GM04504 (cell line): ENCODE measurements around the gene NFYC.
"Not testable (repeated sequence)": the region's sequence is repeated elsewhere in the genome, so short reads cannot be mapped to it uniquely, and the experiment has no call there.

Source experiments
- DNase-seq: peaks from one replicate; pipeline ENCODE4 v3.0.0-alpha.2; 2012; ENCODE audit warnings: low read depth

Gene NFYC

GRCh38 chr1:40706626-40707025 is 15.1 kb downstream of the NFYC start:
- DNase-seq = no peak

DNA sequence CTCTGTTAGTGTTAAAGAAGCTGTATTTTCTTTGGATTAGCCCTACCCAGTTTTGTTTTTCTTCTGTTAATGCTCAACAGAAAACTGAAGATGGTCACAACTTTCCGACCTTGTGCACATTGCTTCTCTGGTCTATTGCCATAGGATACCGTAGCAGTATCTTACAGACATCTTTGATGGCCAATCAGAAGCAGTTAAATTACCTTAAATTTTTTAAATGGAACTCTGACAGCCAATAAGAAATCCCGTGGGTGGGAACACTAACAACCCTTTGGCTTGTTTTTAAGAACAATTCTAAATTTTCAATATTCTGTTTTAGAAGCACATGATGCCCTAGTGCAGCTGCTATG is 17.2 kb downstream of the NFYC start:
- DNase-seq = peak; percentile 59

DNA sequence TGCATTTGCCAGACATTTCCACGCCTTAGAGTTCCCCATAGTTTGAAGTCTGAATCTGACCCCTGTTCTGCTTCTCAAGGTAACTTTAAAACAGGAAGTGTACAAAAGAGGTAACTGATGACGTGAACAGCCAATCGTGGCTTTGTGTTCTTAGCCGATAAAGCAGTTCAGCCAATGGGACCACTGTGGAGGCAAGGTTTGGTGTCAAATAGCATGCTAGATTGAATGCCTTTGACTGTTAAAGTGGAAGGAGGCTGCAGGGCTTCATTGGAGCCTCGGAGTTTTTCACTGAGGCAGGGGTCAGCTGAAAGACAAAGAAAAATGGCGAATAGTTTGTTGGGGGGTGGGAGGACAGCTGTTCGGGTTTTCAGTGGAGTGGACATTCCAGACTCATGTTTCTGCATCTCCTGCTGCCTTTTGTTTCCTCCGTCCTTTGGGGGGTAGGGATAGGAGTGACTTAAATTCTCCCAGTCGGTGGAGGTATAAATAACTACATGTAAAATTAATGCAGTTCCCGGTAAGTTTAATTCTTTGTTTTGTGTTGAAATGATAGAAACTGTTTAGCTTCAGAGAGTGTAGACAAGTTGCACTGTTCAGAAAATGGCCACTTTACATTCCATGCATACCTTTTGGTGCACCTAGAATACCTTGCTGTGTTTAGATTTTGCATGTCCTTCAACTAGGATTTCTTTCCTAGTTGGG is 17.7 kb downstream of the NFYC start:
- DNase-seq = peak; percentile 88

GRCh38 chr1:40709802-40710278 is 18.3 kb downstream of the NFYC start:
- no peak for DNase-seq

- no peak for DNase-seq
Observed at GRCh38 chr1:40710581-40711315, 19.2 kb downstream of the NFYC start.

DNA sequence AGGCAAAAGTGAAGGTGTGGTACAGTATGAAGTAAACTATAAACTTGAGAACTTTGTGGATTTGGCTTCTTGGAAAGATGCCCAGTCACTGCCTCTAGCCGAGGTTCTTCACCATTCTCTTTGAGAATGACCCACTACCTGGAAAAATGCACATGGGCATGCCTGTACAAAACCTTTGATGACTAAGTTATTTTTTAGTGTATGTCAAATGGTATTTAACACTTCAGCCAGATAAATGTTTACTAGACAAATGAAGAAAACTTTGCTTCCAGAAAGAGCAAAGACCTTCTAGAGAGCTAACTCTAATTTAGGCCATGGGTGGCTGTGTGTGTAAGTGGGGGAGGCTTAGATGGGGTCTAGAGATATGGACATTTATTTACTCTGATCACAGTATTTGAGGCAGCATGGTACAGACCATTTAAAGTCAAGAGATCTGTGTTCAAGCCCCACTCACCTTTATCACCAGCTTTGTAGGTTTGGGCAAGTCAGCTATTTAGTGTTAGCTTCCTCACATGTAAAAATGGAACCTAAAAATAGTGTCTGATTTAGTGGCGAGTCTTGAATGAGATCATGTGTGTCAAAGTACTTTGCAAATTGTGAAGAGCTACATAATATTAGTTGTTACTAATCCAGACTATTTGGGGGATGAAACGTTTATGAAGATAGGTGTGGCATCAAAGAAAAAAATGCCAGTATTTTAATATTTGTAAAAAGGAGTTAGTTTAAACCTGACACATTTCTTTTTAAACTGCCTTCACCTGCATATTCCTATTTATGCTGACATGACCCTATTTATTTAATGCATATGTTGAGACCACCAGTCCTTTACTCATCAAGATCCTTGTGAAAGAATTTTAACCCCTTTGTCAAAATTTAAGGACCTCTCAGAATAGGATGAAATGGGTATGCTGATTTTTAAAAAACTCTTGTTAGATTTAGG is 20.2 kb downstream of the NFYC start:
- no peak for DNase-seq

DNA sequence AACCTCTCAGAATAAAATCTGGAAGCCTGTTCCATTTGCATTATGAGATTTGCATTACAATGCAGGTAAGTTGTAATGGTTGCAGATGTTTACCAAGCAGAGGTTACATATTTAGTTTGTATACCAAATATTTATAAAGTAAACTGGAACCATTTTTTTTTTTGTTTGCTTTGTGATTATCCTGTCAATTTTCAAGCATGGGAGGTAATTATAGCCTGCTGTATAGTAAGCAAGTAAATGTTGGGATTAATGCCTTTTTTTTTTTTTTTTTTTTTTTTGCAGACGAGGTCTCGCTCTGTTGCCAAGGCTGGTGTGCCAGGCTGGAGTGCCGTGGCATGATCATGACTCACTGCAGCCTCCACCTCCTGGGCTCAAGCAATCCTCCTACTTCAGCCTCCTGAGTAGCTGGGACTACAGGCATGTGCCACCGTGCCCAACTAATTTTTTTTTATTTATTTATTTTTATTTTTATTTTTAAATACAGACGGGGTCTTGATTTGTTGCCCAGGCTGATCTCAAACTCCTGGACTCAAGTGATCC is 21.0 kb downstream of the NFYC start:
- no peak for DNase-seq

GRCh38 chr1:40712997-40713396 is 21.5 kb downstream of the NFYC start:
- DNase-seq = no peak

- no peak for DNase-seq
Observed at GRCh38 chr1:40715491-40716059, 24.1 kb downstream of the NFYC start.

GRCh38 chr1:40717065-40717464 is 25.6 kb downstream of the NFYC start:
- DNase-seq = no peak

DNA sequence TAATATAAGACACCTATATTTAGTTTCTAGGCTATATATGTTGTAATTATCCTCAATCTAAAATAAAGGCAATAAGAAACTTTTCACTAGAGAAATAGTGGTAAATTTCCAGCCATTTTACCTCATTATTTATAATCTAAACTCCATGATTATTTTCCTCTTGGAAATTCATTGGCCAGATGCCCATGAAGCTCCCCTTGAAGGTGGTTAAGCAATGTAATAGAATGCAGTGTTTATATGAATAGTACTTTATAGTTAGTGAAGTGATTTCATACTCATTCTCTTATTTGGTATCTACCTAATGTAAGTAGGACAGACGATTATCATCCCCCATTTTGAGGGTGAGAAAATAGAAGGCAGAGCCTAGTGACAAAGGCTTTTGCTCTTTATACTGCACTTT is 26.5 kb downstream of the NFYC start:
- no peak for DNase-seq

GRCh38 chr1:40720493-40720892 is 29.0 kb downstream of the NFYC start:
- no peak for DNase-seq

DNA sequence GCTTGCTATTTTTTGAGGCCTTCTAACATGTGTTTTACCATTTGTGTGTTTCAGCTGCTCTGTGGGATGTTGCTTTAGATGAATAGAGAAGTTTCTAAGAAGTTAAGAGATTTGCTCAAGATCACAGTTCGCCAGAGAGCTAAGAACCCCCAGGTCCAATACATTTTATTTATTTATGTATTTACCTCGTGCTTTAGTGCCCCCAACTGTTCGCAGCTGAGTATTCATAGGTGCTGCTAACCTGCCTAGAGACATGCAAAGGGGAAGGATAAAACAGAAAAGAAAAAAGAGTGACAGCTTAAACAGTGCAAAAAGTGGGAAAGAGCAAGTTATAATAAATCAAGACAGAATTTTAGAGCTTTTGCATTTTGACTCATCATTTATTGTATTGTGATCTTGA is 31.1 kb downstream of the NFYC start:
- no peak for DNase-seq

DNA sequence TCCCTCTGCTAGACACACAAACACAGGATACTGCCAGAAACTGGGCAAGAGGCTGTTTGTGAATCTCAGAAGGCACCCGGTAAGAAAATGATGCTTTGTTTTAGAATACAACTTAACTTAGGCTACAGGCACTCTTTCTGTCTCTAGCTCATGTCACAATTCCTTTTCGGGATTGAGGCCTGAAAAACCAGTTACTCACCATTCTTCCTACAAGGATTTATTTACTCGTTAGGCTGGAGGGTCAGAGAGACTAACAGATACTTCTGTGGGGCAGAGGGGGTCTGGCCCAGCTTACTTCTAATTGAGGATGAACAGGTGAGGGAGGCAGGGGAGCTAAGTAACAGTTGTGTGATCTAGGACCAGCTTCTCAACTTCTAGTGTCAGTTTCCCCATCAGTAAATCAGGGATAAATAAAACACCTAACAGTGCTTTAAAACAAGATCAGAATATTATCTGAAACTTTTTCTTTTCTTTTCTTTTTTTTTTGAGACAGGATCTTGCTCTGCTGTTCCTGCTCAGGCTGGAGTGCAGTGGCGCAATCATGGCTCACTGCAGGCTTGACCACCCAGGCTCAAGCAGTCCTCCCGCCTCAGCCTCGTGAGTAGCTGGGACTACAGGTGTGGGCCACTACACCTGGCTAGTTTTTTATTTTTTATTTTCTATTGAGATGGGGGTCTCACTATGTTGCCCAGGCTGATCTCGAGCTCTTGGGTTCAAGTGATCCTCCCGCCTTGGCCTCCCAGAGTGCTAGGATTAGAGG is 31.9 kb downstream of the NFYC start:
- DNase-seq = no peak

DNA sequence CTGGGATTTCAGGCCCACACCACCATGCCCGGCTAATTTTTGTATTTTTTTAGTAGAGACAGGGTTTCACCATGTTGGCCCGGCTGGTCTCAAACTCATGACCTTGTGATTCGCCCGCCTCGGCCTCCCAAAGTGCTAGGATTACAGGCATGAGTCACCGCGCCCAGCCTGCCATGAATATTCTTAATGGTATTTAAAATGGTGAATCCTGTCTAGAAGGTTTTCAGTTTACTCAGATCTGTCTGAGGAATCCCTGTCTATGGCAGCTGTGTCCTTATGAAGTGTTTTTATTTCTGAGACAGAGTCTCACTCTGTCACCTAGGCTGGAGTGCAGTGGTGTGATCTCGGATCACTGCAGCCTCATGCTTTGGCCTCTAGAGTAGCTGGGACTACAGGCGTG is 36.2 kb downstream of the NFYC start:
- DNase-seq = not testable (repeated sequence)

GRCh38 chr1:40729316-40729862 is 37.9 kb downstream of the NFYC start:
- DNase-seq = not testable (repeated sequence)

GRCh38 chr1:40732756-40733301 is 41.3 kb downstream of the NFYC start:
- DNase-seq = no peak

DNA sequence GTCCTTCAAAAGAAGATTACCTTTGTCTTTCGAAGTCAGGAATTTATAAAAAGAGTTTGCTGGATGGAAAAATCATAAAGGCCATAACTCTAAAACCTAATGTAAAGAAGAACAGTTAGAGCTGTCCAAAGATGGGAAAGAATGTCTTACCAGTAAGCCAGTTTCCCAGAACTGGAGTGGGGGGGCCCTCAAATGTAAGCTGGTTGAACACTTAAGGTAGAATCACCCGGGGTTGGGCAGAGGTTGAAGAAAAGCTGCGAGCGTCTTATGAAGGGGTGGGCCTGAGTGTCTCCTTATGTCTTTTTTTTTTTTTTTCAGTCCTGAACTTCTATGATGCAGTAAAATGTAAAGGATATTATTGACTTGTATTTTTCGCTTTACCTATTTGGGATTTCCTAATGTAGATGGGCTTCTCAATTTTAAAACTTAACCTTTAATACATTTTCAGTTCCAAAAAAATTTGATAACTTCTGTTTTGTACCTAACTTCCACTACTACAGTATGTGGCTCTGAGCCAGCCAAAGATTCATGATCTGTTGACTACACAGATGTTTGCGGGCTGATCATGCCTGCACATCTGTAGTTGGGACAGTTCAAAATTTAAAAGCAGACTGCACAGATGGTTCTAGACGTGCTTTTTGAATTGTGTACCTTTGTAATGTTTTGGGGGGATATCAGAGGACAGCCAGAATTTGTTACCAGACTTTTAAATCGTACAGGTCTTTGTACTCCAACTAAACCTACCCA is 43.6 kb downstream of the NFYC start:
- DNase-seq = no peak

DNA sequence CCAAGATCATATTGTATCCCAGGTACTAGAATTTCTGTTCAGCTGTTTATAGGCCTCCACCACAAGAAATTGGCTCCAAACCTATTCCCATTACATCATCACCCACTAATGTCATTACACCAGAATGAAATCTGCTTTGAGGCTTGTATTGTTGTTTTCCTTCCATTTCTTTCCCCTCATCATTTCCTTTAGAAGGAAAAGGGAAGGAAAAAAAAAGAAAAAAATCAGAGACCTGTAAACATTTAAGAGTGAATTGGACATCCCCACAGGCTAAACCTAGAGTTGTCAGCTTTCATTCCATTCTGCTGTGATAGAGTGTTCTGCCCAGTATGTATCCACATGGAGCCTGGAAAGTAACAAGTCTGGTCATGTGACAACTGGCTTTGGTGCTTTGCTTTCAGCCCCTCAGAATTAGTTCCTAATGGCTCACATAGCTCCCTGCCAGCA is 44.6 kb downstream of the NFYC start:
- no peak for DNase-seq

DNA sequence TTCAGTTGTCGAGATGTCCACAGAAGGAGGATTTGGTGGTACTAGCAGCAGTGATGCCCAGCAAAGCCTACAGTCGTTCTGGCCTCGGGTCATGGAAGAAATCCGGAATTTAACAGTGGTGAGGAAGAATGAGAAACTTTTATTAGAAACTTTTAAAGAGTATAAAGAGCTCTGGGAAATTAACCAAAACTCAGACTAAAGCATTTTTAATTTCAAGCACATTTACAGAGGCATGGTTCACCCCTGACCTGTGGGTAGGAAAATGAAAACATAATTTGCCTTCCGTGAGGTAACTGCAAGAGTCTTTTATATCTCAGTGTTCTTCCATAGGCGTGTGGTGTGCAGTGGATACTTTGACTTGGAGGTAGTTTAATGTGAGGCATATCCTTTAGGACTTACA is 47.3 kb downstream of the NFYC start:
- DNase-seq = no peak
